Measurements from ENCODE around the gene PNMA8A. TPM values are rescaled to one million over a fixed set of nuclear protein-coding genes. Genes with fewer than 3 reads are reported as not detected.

The PNMA8A gene
- polyA plus RNA-seq, 1 of the 3 experiments (the other 2 are of a cell fraction), result 10.2 TPM

GRCh38 chr19:46469541-46470185 is 1.7 kb downstream of the PNMA8A start:
- no peaks in the 10 kb centered on the region for H3K9me2 ChIP-seq
- peaks cover 8% of the 10 kb centered on the region; the same call in 1 of the 2 replicates for H3K79me2 ChIP-seq (ENCODE audit: insufficient read depth)
- no peaks in the 10 kb centered on the region for H4K20me1 ChIP-seq (ENCODE audit: insufficient read depth)
- no peaks in the 10 kb centered on the region for H3K9me3 ChIP-seq
- no peak overlapping the region for H2AFZ ChIP-seq (ENCODE audit: low read depth)
- peaks cover 0 to 8% of the 10 kb centered on the region in 2 experiments for H3K36me3 ChIP-seq (replicated peaks in 1 of 2; ENCODE audit: control insufficient read depth in 1 of 2, insufficient read depth in 2 of 2, low read length in 1 of 2)
- WGBS (ENCODE audit: low lambda C conversion rate), result 96% methylated on average over 18 of the region's 18 CpGs
- peaks cover 29% of the 10 kb centered on the region for H3F3A ChIP-seq (replicated peaks; ENCODE audit: insufficient read depth)
- peaks cover 16 to 25% of the 10 kb centered on the region in 2 experiments; a peak in 2 of 4 replicates for H3K4me1 ChIP-seq (ENCODE audit: control insufficient read depth in 1 of 2, insufficient read depth in 2 of 2, low read depth in 1 of 2, low read length in 1 of 2)
- H3K27me3 ChIP-seq (ENCODE audit: insufficient read depth), result no peaks in the 10 kb centered on the region
- no peak overlapping the region for H3K4me3 ChIP-seq (ENCODE audit: low read depth in 2 of 2, low read length in 1 of 2)
- no peak overlapping the region; the same call in 1 of the 2 replicates for H3K4me2 ChIP-seq
- ChIA-PET CTCF (interaction anchor here (0.8 to 24.7 kb wide), 5 partner anchors 8 to 70 kb away, joined by 3 to 463 read pairs (median 7); no protein-coding TSS in a partner anchor), POLR2A (no interaction called here)
- DNase-seq, result no peak
- no peak overlapping the region for H3K27ac ChIP-seq (ENCODE audit: low read depth in 2 of 2, low read length in 1 of 2)
- H3K9ac ChIP-seq, result no peak overlapping the region
- TF ChIP-seq GABPA (IDR thresholded peaks at IDR 0.05; ENCODE audit: low read depth), result no peak
- TF ChIP-seq RFX5 (IDR thresholded peaks at IDR 0.05; ENCODE audit: low read length), result no peak
- no peak for TF ChIP-seq YY1 (IDR thresholded peaks at IDR 0.05; ENCODE audit: low read depth)
- TF ChIP-seq SMC3 (IDR thresholded peaks at IDR 0.05; ENCODE audit: low read depth, low read length), result no peak
- no peak for TF ChIP-seq NFIC (IDR thresholded peaks at IDR 0.05; ENCODE audit: borderline replicate concordance)
- TF ChIP-seq RAD21 (IDR thresholded peaks at IDR 0.05; ENCODE audit: low read length), result no peak

DNA sequence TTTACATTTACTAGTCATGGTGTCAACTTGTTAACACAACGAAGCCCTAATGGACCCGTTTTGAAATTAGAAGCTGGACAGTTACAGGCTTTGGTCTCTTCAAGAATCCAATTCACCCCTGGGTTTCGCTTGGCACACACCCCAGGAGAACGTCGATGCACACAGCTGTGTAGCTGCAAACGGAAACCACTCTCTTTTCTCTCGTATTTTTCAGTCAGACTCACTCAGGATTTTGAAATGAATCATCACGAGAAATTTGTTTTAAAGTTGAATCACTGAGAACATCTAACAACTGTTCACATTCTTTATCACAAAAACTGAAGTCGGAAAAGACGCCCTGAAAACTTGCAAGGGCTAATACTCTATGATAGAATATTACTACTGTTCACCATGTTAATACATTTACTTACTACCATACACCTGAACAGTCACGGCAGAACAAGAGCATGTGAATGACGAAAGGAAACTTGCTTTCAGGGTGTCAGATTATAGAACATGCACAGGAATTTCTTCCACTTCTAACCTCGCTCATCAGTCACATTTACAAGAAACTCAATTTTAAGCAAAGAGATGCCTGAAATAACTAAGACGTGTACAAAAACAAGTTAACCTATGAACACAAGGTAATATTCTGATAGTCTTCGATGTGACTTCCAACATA is 4.7 kb downstream of the PNMA8A start:
- Histone ChIP-seq H3K9ac (peak overlapping the region; percentile 3; the same call in 1 of the 2 replicates), H3K4me1 (ENCODE audit: control insufficient read depth in 1 of 2, insufficient read depth in 2 of 2, low read depth in 1 of 2, low read length in 1 of 2) (peaks cover 13 to 22% of the 10 kb centered on the region in 2 experiments; a peak in 2 of 4 replicates), H3K27me3 (ENCODE audit: insufficient read depth) (no peaks in the 10 kb centered on the region), H4K20me1 (ENCODE audit: insufficient read depth) (no peaks in the 10 kb centered on the region), H3K9me2 (no peaks in the 10 kb centered on the region), H2AFZ (ENCODE audit: low read depth) (no peak overlapping the region; the same call in 1 of the 2 replicates), H3K4me3 (ENCODE audit: low read depth in 2 of 2, low read length in 1 of 2) (peak overlapping the region in 1 of 2 experiments; percentile 36; a peak in 2 of 4 replicates), H3K9me3 (no peaks in the 10 kb centered on the region), H3F3A (replicated peaks; ENCODE audit: insufficient read depth) (peaks cover 29% of the 10 kb centered on the region), H3K4me2 (peak overlapping the region; percentile 54; the same call in 1 of the 2 replicates), H3K27ac (ENCODE audit: low read depth in 2 of 2, low read length in 1 of 2) (peak overlapping the region in 1 of 2 experiments; percentile 70; a peak in 2 of 4 replicates), H3K79me2 (ENCODE audit: insufficient read depth) (peaks cover 8% of the 10 kb centered on the region; the same call in 1 of the 2 replicates), H3K36me3 (replicated peaks in 1 of 2; ENCODE audit: control insufficient read depth in 1 of 2, insufficient read depth in 2 of 2, low read length in 1 of 2) (peaks cover 0 to 8% of the 10 kb centered on the region in 2 experiments)
- TF ChIP-seq, protein P1, sequence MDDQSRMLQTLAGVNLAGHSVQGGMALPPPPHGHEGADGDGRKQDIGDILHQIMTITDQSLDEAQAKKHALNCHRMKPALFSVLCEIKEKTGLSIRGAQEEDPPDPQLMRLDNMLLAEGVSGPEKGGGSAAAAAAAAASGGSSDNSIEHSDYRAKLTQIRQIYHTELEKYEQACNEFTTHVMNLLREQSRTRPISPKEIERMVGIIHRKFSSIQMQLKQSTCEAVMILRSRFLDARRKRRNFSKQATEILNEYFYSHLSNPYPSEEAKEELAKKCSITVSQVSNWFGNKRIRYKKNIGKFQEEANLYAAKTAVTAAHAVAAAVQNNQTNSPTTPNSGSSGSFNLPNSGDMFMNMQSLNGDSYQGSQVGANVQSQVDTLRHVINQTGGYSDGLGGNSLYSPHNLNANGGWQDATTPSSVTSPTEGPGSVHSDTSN (IDR thresholded peaks at IDR 0.05), result peak; percentile 64
- peak; percentile 86 for TF ChIP-seq FOSL2 (IDR thresholded peaks at IDR 0.05; ENCODE audit: borderline replicate concordance, low read depth)
- TF ChIP-seq, protein P2, sequence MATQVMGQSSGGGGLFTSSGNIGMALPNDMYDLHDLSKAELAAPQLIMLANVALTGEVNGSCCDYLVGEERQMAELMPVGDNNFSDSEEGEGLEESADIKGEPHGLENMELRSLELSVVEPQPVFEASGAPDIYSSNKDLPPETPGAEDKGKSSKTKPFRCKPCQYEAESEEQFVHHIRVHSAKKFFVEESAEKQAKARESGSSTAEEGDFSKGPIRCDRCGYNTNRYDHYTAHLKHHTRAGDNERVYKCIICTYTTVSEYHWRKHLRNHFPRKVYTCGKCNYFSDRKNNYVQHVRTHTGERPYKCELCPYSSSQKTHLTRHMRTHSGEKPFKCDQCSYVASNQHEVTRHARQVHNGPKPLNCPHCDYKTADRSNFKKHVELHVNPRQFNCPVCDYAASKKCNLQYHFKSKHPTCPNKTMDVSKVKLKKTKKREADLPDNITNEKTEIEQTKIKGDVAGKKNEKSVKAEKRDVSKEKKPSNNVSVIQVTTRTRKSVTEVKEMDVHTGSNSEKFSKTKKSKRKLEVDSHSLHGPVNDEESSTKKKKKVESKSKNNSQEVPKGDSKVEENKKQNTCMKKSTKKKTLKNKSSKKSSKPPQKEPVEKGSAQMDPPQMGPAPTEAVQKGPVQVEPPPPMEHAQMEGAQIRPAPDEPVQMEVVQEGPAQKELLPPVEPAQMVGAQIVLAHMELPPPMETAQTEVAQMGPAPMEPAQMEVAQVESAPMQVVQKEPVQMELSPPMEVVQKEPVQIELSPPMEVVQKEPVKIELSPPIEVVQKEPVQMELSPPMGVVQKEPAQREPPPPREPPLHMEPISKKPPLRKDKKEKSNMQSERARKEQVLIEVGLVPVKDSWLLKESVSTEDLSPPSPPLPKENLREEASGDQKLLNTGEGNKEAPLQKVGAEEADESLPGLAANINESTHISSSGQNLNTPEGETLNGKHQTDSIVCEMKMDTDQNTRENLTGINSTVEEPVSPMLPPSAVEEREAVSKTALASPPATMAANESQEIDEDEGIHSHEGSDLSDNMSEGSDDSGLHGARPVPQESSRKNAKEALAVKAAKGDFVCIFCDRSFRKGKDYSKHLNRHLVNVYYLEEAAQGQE (IDR thresholded peaks at IDR 0.05; ENCODE audit: low read depth, low read length), result peak; percentile 74; the same call in 1 of the 2 replicates
- TF ChIP-seq, protein P3, sequence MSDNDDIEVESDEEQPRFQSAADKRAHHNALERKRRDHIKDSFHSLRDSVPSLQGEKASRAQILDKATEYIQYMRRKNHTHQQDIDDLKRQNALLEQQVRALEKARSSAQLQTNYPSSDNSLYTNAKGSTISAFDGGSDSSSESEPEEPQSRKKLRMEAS (IDR thresholded peaks at IDR 0.05; ENCODE audit: low read depth), result peak; percentile 50
- peak; percentile 68 for TF ChIP-seq JUND (IDR thresholded peaks at IDR 0.05)
- no peak for TF ChIP-seq USF1 (IDR thresholded peaks at IDR 0.05; ENCODE audit: borderline replicate concordance, low read depth)
- TF ChIP-seq IRF3 (IDR thresholded peaks at IDR 0.05; ENCODE audit: low read depth, low read length), result no peak
- peak; percentile 86 for TF ChIP-seq TCF12 (IDR thresholded peaks at IDR 0.05)
- TF ChIP-seq POLR2AphosphoS5 (IDR thresholded peaks at IDR 0.05; ENCODE audit: low read depth, low read length), result peak; percentile 15; the same call in 1 of the 2 replicates
- no peak for TF ChIP-seq RAD21 (IDR thresholded peaks at IDR 0.05; ENCODE audit: low read length)
- TF ChIP-seq NFIC (IDR thresholded peaks at IDR 0.05; ENCODE audit: borderline replicate concordance), result peak; percentile 79
- TF ChIP-seq EP300 (IDR thresholded peaks at IDR 0.05; ENCODE audit: borderline replicate concordance in 1 of 2, low read depth in 1 of 2, low read length in 1 of 2), result peak in 1 of 2 experiments; percentile 41; a peak in 1 of 4 replicates
- CTCF ChIA-PET, result interaction anchor here (0.6 to 1.6 kb wide), 4 partner anchors 21 to 71 kb away, joined by 3 to 6 read pairs (median 3); no protein-coding TSS in a partner anchor
- POLR2A ChIA-PET, result no interaction called here
- no peak for DNase-seq
- 39% methylated on average over 15 of the region's 15 CpGs for WGBS (ENCODE audit: low lambda C conversion rate)
